NCI-H345 (cell line): ENCODE data around the gene PIMREG.

Source experiments
- DNase-seq: peaks from one replicate; lab custom pipeline; 2025; lab: John Stamatoyannopoulos, UW

PIMREG gene

GRCh38 chr17:6437956-6438355 lies 6.3 kb upstream of the PIMREG start:
- no peak for DNase-seq

- no peak for DNase-seq
These were observed 4.3 kb upstream of the PIMREG start for GRCh38 chr17:6439951-6440350.

- DNase-seq = no peak
These were observed 1.5 kb upstream of the PIMREG start for GRCh38 chr17:6442775-6443174.

DNA sequence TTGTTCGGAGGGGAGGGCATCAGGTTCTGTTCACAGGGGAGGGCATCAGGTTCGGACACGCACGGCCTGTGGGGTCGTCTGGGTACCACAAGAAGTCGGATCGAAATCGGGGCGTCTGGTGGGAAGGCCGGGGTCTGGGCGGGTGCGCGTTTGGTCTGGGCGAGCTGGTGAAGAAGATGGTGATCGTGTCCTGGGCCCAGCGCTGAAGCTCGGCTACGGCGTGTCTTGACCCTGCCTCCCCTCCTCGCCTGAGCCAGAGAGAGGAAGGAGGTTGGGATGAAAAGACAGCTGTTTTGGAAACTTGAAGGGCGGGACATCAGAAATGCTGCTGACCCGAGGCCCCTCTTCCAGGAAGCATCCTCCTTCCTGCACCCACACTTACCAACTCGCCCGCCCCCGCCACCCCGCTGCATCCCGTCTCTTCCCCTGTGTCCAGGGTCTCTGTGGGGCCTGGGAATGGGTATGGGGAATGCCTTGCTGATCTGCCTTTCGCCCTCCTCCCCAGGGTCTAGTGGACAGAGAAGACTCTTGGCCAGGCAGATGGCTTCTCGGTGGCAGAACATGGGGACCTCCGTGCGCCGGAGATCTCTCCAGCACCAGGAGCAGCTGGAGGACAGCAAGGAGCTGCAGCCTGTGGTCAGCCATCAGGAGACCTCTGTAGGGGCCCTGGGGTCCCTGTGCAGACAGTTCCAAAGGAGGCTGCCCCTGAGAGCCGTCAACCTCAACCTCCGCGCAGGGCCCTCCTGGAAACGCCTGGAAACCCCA lies 498 bp downstream of the PIMREG start:
- DNase-seq = no peak

DNA sequence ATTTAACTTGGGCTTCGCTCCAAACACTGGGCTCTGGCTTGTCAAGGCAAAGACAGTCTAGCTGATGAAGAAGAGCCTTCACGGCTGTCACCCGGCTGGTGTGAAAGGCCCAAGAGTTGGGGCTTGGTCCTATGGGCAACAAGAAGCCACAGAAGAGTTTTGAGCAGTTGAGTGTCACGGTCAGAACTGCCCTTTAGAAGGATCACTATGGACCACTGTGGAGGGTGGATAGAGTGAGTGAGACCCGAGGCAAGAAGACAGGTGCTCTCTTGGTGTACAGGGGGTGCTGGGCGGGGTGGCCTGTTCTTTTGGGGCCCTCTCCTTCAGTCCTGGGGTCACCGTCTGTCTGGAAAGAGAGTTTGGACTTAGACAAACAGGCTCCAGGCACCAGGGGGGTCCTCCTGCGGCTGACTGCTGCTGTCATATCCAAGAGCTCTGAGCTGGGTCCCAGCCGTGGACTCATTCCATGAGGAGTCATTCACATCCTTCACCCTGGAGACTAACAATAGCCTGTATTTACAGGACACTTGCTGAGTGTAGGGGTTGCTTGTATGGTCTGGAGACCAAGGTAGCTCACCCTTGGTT lies 2.4 kb downstream of the PIMREG start:
- no peak for DNase-seq

GRCh38 chr17:6448473-6448872 lies 4.2 kb downstream of the PIMREG start:
- DNase-seq = no peak

- DNase-seq = no peak
These were observed 5.1 kb downstream of the PIMREG start for GRCh38 chr17:6449307-6449706.

GRCh38 chr17:6450926-6451832 lies 6.9 kb downstream of the PIMREG start:
- DNase-seq = no peak

GRCh38 chr17:6452471-6453266 lies 8.4 kb downstream of the PIMREG start:
- no peak for DNase-seq

DNA sequence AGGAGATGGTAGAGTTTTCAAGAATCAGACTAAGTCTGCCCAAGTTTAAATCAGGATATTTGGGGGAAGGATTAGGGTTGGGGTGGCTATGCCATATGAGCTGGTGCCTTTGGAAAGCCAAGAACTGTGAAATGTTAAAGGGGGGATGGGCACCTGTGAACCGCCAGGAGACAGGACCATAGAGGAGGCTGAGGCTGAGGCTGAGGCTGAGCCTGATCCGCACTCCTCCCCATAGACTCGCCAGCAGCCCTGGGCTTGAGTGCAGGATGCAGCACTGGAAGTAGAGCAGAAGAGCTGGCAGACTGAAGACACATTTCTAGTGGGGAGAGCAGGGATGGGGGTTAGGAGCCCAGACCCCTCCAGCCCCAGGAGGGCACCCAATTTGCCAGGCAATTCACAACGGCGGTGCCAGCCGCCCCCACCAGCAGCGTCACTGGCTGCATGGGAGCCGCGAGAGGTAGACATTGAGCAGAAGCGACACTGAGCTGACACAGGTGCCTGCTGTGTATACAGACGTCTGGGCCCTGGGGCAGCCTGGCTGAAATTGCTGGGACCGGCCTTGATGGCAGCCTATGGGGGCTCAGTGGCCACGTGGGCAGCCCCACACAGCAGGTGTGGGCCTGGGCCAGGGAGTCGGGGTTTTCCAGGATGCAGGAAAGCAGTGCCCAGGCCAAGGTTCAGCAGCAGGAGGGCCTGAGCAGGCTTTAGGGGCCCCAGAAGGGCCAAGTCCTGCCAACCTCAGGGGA lies 9.2 kb downstream of the PIMREG start:
- no peak for DNase-seq

DNA sequence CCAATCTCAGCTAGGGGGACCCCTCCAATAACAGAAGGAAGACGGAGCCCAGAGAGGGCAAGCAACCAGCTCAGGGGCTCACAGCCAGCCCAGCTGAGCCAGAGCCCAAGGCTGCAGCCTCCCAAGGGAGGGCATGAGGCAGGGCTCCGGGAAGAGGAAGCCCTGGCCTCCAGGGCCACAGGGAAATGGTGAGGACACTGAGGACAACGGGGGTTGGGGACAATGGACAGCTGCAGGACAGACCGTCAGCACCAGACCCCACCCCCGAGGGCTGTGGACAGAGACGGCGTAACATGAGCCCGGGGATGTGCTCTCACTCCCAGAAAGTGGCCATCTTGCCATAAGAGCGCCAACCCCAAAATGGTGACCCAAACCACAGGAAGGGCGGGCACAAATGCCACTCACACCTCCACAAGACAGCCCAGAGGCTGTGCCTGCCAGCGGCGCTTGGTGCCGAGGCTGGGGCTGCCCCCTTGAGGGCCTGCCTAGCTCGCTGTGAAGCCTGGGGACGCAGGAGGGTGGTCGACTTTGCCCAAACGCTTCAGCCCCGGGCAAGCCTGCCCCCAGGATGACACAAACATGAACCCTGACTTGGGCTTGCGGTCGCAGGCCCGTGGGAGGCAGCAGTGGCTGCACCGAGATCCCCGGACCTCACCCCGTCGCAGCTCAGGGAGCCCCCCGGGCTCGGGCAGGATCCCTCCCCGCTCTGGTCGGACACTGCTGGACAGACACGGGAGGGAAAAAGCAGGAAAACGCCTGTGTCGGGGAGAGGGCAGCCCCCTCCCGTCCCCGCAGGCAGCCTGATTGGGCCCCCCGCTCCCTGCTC lies 10.5 kb downstream of the PIMREG start:
- DNase-seq = no peak

GRCh38 chr17:6455321-6455705 lies 11.1 kb downstream of the PIMREG start:
- no peak for DNase-seq

GRCh38 chr17:6456321-6456720 lies 12.1 kb downstream of the PIMREG start:
- no peak for DNase-seq

GRCh38 chr17:6456914-6457687 lies 12.8 kb downstream of the PIMREG start:
- no peak for DNase-seq

- no peak for DNase-seq
These were observed 13.6 kb downstream of the PIMREG start for GRCh38 chr17:6457688-6458459.

GRCh38 chr17:6458460-6458950 lies 14.2 kb downstream of the PIMREG start:
- DNase-seq = no peak

DNA sequence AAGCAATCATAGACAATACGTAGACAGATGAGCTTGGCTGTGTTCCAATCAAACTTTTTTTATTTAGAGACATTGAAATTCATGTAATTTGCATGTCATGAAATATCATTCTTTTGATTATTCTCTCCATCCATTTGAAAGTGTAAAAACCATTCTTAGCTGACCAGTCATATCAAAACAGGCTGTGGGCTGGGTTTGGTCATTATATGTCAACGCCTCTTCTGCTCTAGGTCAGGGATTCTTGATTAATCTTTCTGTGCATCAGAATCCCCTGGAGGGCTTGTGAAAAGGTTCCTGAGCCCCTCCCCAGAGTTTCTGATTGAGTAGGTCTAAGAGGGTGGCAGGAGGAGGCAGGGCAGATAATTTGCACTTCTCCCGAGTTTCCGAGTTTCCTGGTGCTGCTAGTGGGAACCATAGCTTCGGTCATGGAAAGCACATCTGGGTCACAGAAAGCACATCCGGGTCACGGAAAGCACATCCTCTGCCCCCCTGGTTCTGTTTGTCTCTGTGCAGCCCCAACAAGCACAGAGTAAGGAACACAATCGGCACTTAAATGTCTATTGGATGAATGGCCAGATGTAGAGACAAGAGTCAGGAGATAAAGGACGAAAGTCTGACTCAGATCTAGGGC lies 16.4 kb downstream of the PIMREG start:
- no peak for DNase-seq

- no peak for DNase-seq
These were observed 17.0 kb downstream of the PIMREG start for GRCh38 chr17:6461246-6461645.
